T-helper 2 cell (primary cell): ENCODE data around the gene THSD7A.

Source experiments
- DNase-seq, 5 experiments: peaks; one replicate each; pipeline versions ENCODE4 v3.0.0 to v3.0.0-alpha.2; 2012 to 2022

Gene THSD7A

GRCh38 chr7:11620406-11621253 is 211.4 kb downstream of the THSD7A start:
- no peak for DNase-seq

GRCh38 chr7:11616466-11616865 is 215.5 kb downstream of the THSD7A start:
- no peak for DNase-seq

GRCh38 chr7:11615174-11615573 is 216.8 kb downstream of the THSD7A start:
- no peak for DNase-seq

- peak in 1 of 5 experiments; percentile 2 for DNase-seq
These were observed 218.6 kb downstream of the THSD7A start for GRCh38 chr7:11613292-11613930.

GRCh38 chr7:11612737-11613136 is 219.3 kb downstream of the THSD7A start:
- DNase-seq: no peak

- no peak for DNase-seq
These were observed 222.8 kb downstream of the THSD7A start for GRCh38 chr7:11609096-11609670.

GRCh38 chr7:11607686-11608085 is 224.3 kb downstream of the THSD7A start:
- no peak for DNase-seq

- no peak for DNase-seq
These were observed 226.2 kb downstream of the THSD7A start for GRCh38 chr7:11605749-11606148.

- DNase-seq: no peak
These were observed 227.5 kb downstream of the THSD7A start for GRCh38 chr7:11604505-11604904.

- no peak for DNase-seq
These were observed 230.2 kb downstream of the THSD7A start for GRCh38 chr7:11601761-11602160.

GRCh38 chr7:11593322-11593721 is 238.7 kb downstream of the THSD7A start:
- no peak for DNase-seq

GRCh38 chr7:11592699-11593098 is 239.3 kb downstream of the THSD7A start:
- DNase-seq: no peak

GRCh38 chr7:11591943-11592342 is 240.1 kb downstream of the THSD7A start:
- no peak for DNase-seq

GRCh38 chr7:11591055-11591633 is 240.9 kb downstream of the THSD7A start:
- DNase-seq: no peak

- DNase-seq: no peak
These were observed 242.7 kb downstream of the THSD7A start for GRCh38 chr7:11589251-11589650.

GRCh38 chr7:11587814-11588213 is 244.2 kb downstream of the THSD7A start:
- DNase-seq: no peak

GRCh38 chr7:11587048-11587447 is 244.9 kb downstream of the THSD7A start:
- DNase-seq: no peak

- DNase-seq: no peak
These were observed 247.5 kb downstream of the THSD7A start for GRCh38 chr7:11584406-11585031.

- no peak for DNase-seq
These were observed 252.9 kb downstream of the THSD7A start for GRCh38 chr7:11579141-11579540.

GRCh38 chr7:11576310-11576709 is 255.7 kb downstream of the THSD7A start:
- DNase-seq: no peak

GRCh38 chr7:11573128-11573750 is 258.8 kb downstream of the THSD7A start:
- DNase-seq: no peak

GRCh38 chr7:11570922-11571550 is 261.0 kb downstream of the THSD7A start:
- DNase-seq: no peak
